HTERT RPE-1 (cell line): ENCODE measurements around the gene ZNF609.

Experiments
- in situ Hi-C: fragments of 300-500 bp; cut with MboI; formaldehyde crosslinking; loops from 4 replicates; pipeline ENCODE4 v1.14.3; 2020; ENCODE audit warnings: low sequenced_read_pairs

Gene ZNF609

DNA sequence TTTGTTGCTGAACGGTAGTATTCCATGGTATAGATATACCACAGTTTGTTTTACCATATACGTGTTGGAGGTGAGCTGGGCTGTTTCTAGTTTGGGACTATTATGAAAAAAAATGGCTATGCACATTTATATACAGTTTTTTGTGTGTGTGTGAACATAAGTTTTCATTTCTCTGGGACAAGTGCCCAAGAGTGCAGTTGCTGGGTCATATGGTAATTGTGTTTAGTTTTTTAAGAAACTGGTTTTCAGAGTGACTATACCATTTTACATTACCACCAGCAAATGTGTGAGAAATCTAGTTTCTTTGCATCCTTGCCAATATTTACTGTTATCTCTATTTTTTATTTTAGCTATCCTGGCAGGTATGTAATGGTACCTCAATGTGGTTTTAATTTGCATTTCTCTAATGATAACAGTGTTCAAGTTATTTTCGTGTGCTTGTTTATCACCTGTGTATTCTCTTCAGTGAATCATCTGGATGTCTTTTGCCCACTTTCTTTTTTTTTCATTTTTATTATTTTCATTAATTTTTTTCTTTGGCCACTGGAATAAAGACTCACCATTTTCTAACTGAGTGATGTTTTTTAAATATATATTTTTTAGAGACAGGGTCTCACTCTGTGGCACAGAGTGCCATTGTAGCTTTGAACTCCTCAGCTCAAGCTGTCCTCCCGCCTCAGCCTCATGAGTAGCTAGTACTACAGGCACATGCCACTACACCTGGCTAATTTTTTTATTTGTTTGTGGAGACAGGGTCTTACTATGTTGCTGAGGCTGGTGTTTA lies 75.3 kb downstream of the ZNF609 start:
- in situ Hi-C loops, result no loop called here

- in situ Hi-C loops, result no loop called here
These were observed 76.0 kb downstream of the ZNF609 start for GRCh38 chr15:64536244-64536836.

DNA sequence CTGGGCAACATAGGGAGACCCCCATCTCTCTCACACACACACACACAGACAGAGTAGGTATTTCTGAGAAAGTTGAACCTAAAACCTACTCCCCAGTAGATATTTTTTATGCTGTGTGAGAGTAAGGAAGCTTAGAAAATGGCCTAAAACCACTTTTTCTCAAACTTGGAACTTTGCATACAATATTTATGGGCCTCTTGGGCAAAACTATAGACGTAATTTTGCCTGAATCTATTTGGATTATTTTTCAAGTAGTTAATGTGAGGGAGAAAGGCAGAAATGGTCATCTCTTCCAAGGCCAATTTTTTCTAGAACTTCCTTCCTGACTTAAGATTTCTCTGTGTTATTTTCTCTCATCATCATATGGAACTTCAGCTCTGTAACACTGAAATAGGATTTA lies 81.7 kb downstream of the ZNF609 start:
- in situ Hi-C loops, result no loop called here

DNA sequence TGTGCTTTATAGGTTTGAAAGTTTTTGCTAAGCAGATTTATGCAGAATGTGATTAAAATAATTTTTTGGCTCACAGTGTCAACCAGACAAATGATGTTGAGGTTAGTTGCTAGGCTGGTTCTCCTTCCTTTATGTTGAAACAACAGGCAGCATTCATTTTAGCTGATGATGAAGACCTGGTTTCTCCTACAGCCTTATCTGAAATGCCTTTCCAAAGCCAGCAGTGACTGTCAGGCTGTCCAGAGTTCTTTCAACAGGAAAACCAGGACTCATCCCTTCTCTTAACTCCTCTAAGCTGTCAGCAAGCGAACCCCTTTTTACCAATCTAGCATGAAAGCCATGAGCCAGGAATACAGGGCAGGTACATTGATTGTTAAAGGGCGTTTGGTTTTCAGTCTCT lies 84.1 kb downstream of the ZNF609 start:
- in situ Hi-C loops, result no loop called here

GRCh38 chr15:64547275-64547674 lies 86.9 kb downstream of the ZNF609 start:
- in situ Hi-C loops, result no loop called here

GRCh38 chr15:64548235-64548634 lies 87.9 kb downstream of the ZNF609 start:
- in situ Hi-C loops, result no loop called here

- in situ Hi-C loops, result no loop called here
These were observed 89.5 kb downstream of the ZNF609 start for GRCh38 chr15:64549860-64550259.

- in situ Hi-C loops, result no loop called here
These were observed 92.0 kb downstream of the ZNF609 start for GRCh38 chr15:64552281-64552948.

- in situ Hi-C loops, result no loop called here
These were observed 98.2 kb downstream of the ZNF609 start for GRCh38 chr15:64558460-64559179.

- in situ Hi-C loops, result no loop called here
These were observed 98.9 kb downstream of the ZNF609 start for GRCh38 chr15:64559243-64559642.

DNA sequence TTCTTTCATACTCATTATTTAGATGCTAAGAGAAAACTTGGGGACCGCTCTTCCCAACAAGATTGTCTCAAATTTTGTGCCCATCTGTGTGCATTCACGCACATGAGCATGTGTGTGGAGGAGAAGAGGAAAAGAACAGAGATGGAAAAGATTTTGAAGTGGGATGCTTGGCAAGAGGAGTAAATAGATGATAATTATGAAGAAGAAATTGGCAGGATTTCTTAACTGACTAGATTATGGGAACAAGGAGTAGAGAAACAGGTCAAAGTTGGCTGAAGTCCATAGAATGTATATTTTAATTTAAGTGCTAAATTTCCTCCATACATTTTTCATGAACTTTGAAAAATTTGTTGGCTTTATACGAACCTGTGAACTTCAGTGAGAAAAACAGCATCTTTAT lies 100.1 kb downstream of the ZNF609 start:
- in situ Hi-C loops, result no loop called here

GRCh38 chr15:64560998-64561397 lies 100.6 kb downstream of the ZNF609 start:
- in situ Hi-C loops, result no loop called here

DNA sequence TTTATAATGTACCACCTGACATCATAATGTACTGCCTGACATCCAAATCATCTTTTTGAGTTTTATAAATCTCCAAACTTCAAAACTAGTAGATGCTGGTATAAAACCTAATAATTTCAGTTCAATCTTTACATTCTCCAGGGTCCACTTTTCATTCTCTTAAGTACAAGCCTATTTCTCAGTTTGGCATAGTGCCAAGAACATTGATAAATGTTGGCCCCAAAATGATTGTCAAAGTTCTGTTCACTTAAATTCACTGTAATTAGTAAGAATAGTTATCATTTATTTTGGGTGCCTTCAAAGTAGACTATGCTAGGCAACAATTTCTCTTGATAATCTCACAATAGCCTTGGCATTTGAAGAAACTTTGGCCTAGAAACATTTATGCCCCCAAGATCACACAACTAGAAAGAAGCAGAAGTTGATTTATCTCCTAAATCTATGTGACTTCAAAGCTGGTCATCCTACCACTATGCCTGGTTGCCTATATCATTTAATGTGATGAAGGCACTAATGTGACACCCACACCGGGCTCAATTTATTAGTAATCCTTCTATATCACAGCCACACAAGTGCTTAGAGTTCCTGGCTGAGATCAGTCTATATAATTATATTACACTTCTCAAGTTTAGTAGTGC lies 101.7 kb downstream of the ZNF609 start:
- in situ Hi-C loops, result no loop called here

DNA sequence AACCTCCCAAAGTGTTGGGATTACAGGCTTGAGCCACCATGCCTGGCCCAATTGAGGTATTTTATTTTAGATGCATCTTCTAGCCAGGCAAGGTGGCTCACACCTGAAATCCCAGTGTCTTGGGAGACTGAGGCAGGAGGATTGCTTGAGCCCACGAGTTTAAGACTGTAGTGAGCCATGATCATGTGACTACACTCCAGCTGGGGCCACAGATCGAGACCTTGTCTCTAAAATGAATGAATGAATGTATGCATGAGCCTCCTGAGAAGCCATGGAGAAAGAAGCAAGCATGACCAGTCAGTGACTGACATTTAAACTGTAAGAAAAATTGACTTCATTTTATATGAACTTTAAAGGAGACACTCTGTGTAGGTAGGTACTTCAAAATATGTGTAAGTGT lies 105.7 kb downstream of the ZNF609 start:
- in situ Hi-C loops, result no loop called here

- in situ Hi-C loops, result no loop called here
These were observed 106.5 kb downstream of the ZNF609 start for GRCh38 chr15:64566629-64567427.

- in situ Hi-C loops, result no loop called here
These were observed 108.4 kb downstream of the ZNF609 start for GRCh38 chr15:64568765-64569164.

DNA sequence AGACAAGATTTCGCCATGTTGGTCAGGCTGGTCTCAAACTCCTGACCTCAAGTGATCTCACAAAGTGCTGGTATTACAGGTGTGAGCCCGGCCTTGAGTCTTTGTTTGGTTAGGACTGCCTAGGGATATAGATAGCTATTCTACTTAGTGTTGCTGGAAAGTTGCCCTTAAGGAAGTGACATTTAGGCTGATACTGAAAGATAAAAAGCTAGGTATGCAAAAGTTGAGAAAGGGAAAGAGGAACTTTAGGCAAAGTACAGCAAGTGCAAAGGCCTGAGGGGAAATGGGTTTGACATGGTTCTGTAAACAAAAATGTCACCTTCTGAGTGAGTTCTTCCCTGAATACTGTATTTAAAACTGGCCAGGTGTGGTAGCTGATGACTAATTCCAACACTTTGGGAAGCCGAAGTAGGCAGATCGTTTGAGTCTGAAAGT lies 111.5 kb downstream of the ZNF609 start:
- in situ Hi-C loops, result no loop called here

DNA sequence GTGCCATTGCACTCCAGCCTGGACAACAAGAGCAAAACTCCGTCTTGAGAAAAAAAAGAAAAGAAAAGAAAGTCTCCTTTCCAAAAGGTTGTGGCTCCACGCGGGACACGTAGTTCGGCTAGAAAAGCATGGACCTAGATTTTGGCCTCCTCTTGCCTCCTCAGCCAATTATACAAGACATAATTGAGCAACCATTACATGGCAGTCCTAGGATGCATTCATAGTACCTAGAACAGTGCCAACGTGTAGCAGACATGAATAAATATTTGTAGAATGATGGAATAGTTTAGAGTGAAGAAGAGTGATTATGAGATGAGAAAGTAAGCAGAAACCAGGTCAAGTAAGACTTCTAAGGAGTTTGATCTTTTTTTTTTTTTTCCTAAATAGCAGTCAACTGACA lies 112.5 kb downstream of the ZNF609 start:
- in situ Hi-C loops, result no loop called here

DNA sequence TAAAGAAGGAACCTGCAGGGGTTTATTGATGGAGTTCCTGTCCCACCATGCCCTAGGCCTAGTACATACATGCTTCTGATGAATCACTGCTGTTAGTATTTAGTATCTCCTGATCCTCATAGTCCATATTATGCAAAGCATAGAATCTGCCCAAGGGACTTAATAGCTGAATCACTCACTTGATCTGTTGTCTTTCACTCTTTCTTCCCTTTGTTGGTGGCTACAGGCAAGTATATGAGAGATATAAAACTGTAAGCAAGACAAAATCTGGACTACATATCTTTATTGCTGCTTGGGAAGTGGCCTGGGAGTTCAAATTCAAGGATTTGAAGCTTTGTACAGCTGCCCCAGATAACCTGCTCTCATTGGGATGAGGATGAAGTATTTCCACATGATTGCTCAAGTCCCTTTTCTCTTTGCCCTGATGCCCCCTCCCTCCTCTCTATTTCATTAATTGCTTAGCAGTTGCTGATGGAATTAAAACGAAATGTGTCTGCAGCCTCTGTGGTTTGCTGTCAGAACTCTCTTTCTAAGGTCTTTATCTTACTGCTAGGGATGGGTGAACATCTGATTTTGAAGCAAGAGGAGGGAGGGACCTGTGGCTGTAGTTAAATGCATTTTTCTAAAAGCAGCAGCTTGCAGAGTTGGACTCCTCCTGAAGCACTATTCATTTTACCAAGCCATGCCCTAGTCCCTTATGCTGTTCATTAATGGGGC lies 114.1 kb downstream of the ZNF609 start:
- in situ Hi-C loops, result no loop called here
